HEK293 (cell line): ENCODE results near the gene ZEB2.
A peak's percentile ranks its signal among the peaks of the same experiment; 100 is the strongest.

ENCODE experiments used
- CTCF ChIA-PET: fragments of 350-600 bp; formaldehyde crosslinking; extraction: SDS; loops from one replicate; lab custom pipeline; 2021; ENCODE audit warnings: antibody characterized with exemption; lab: Yijun Ruan, JAX
- POLR2A ChIA-PET: fragments of 300-600 bp; formaldehyde crosslinking; extraction: SDS; loops from one replicate; lab custom pipeline; 2020; ENCODE audit warnings: antibody characterized with exemption, inconsistent platforms; lab: Yijun Ruan, JAX
- H3K27ac ChIP-seq: fragments of 200-500 bp; sonication (Bioruptor generic); 2 replicates; pipeline ENCODE4 v1.5.1; 2014; ENCODE audit warnings: low read depth, low read length, control low read depth, inconsistent platforms; ENCODE audit errors: extremely low read depth
- H3K36me3 ChIP-seq, 2 experiments: fragments of 200-500 bp in 1 of 2; sonication (Bioruptor generic) in 1 of 2; 1 replicate in 1 of 2; 2 replicates in 1 of 2; pipeline ENCODE4 v1.5.1; 2014 to 2017; ENCODE audit warnings: inconsistent platforms in 2 of 2, low read length in 2 of 2; ENCODE audit not compliant: control insufficient read depth in 2 of 2, insufficient read depth in 1 of 2
- H3K4me1 ChIP-seq: fragments of 200-500 bp; sonication (Bioruptor generic); 2 replicates; pipeline ENCODE4 v1.5.1; 2014; ENCODE audit warnings: mild to moderate bottlenecking, low read length, inconsistent platforms; ENCODE audit not compliant: control insufficient read depth, insufficient read depth
- H3K4me3 ChIP-seq: 2 replicates; pipeline ENCODE4 v1.5.1; 2011; ENCODE audit warnings: low read depth, mild to moderate bottlenecking, control low read depth, low read length, moderate library complexity
- H3K9me3 ChIP-seq: fragments of 200-500 bp; sonication (Bioruptor generic); 2 replicates; pipeline ENCODE4 v1.5.1; 2014; ENCODE audit warnings: low read depth, low read length, inconsistent platforms; ENCODE audit not compliant: control insufficient read depth, insufficient read depth
- KLF16 ChIP-seq: fragments of 450-650 bp; formaldehyde crosslinking; IDR thresholded peaks from 2 replicates; pipeline ENCODE4 v1.5.1; 2017; ENCODE audit warnings: missing biosample characterization, missing genetic modification characterization
- KLF9 ChIP-seq: fragments of 450-650 bp; formaldehyde crosslinking; IDR thresholded peaks from 2 replicates; pipeline ENCODE4 v1.5.1; 2016; ENCODE audit warnings: missing biosample characterization, missing genetic modification characterization, low read depth
- OSR2 ChIP-seq: fragments of 450-650 bp; formaldehyde crosslinking; IDR thresholded peaks from 2 replicates; pipeline ENCODE4 v1.5.1; 2016; ENCODE audit warnings: missing biosample characterization, missing genetic modification characterization
- PRDM1 ChIP-seq: fragments of 450-650 bp; formaldehyde crosslinking; IDR thresholded peaks from 2 replicates; pipeline ENCODE4; 2016; ENCODE audit warnings: missing biosample characterization, missing genetic modification characterization
- PRDM10 ChIP-seq: fragments of 450-650 bp; formaldehyde crosslinking; IDR thresholded peaks from 2 replicates; pipeline ENCODE4 v1.5.1; 2016; ENCODE audit warnings: missing biosample characterization, missing genetic modification characterization
- TRIM28 ChIP-seq: IDR thresholded peaks from 2 replicates; pipeline ENCODE4 v1.6.1; 2011; ENCODE audit warnings: low read length, control low read depth, borderline replicate concordance
- YY2 ChIP-seq: fragments of 450-650 bp; formaldehyde crosslinking; IDR thresholded peaks from 2 replicates; pipeline ENCODE4 v1.5.1; 2016; ENCODE audit warnings: missing biosample characterization, missing genetic modification characterization
- ZFP69B ChIP-seq: fragments of 450-650 bp; formaldehyde crosslinking; IDR thresholded peaks from 2 replicates; pipeline ENCODE4 v1.5.1; 2016; ENCODE audit warnings: missing biosample characterization, missing genetic modification characterization
- ZNF132 ChIP-seq: fragments of 450-650 bp; formaldehyde crosslinking; IDR thresholded peaks from 2 replicates; pipeline ENCODE4 v1.5.1; 2017; ENCODE audit warnings: missing biosample characterization, missing genetic modification characterization, borderline replicate concordance
- ZNF138 ChIP-seq: fragments of 450-650 bp; formaldehyde crosslinking; IDR thresholded peaks from 2 replicates; pipeline ENCODE4 v1.5.1; 2016; ENCODE audit warnings: missing biosample characterization, missing genetic modification characterization, borderline replicate concordance
- ZNF175 ChIP-seq: fragments of 450-650 bp; formaldehyde crosslinking; IDR thresholded peaks from 2 replicates; pipeline ENCODE4 v1.5.1; 2016; ENCODE audit warnings: missing biosample characterization, missing genetic modification characterization
- ZNF239 ChIP-seq: fragments of 450-650 bp; formaldehyde crosslinking; IDR thresholded peaks from 2 replicates; pipeline ENCODE4 v1.5.1; 2016; ENCODE audit warnings: missing biosample characterization, missing genetic modification characterization
- ZNF324 ChIP-seq: fragments of 450-650 bp; formaldehyde crosslinking; IDR thresholded peaks from 2 replicates; pipeline ENCODE4 v1.5.1; 2016; ENCODE audit warnings: missing biosample characterization, missing genetic modification characterization
- ZNF335 ChIP-seq: fragments of 450-650 bp; formaldehyde crosslinking; conservative IDR thresholded peaks from 2 replicates; pipeline ENCODE4 v1.5.1; 2016; ENCODE audit warnings: missing biosample characterization, missing genetic modification characterization
- ZNF48 ChIP-seq: fragments of 450-650 bp; formaldehyde crosslinking; IDR thresholded peaks from 2 replicates; pipeline ENCODE4 v1.5.1; 2016; ENCODE audit warnings: missing biosample characterization, missing genetic modification characterization
- ZNF510 ChIP-seq: fragments of 450-650 bp; formaldehyde crosslinking; IDR thresholded peaks from 2 replicates; pipeline ENCODE4 v1.5.1; 2018; ENCODE audit warnings: mild to moderate bottlenecking, missing genetic modification characterization, missing biosample characterization; ENCODE audit not compliant: insufficient replicate concordance
- ZNF585B ChIP-seq: fragments of 450-650 bp; formaldehyde crosslinking; IDR thresholded peaks from 2 replicates; pipeline ENCODE4 v1.5.1; 2016; ENCODE audit warnings: missing biosample characterization, missing genetic modification characterization
- ZNF660 ChIP-seq: fragments of 450-650 bp; IDR thresholded peaks from 2 replicates; pipeline ENCODE4 v1.5.1; 2018; ENCODE audit warnings: missing biosample characterization, mild to moderate bottlenecking, missing genetic modification characterization
- TF ChIP-seq, protein P1 (sequence below): fragments of 450-650 bp; formaldehyde crosslinking; IDR thresholded peaks from 2 replicates; pipeline ENCODE4 v1.5.1; 2016; ENCODE audit warnings: missing biosample characterization, missing genetic modification characterization, borderline replicate concordance
- TF ChIP-seq, protein P2 (sequence below): fragments of 450-650 bp; formaldehyde crosslinking; IDR thresholded peaks from 2 replicates; pipeline ENCODE4 v1.5.1; 2016; ENCODE audit warnings: missing biosample characterization, missing genetic modification characterization
- TF ChIP-seq, protein P3 (sequence below): fragments of 450-650 bp; IDR thresholded peaks from 2 replicates; pipeline ENCODE4 v1.5.1; 2018; ENCODE audit warnings: missing biosample characterization, missing genetic modification characterization
- TF ChIP-seq, protein P4 (sequence below): fragments of 450-650 bp; formaldehyde crosslinking; IDR thresholded peaks from 2 replicates; pipeline ENCODE4 v1.5.1; 2016; ENCODE audit warnings: missing biosample characterization, missing genetic modification characterization

Gene ZEB2

DNA sequence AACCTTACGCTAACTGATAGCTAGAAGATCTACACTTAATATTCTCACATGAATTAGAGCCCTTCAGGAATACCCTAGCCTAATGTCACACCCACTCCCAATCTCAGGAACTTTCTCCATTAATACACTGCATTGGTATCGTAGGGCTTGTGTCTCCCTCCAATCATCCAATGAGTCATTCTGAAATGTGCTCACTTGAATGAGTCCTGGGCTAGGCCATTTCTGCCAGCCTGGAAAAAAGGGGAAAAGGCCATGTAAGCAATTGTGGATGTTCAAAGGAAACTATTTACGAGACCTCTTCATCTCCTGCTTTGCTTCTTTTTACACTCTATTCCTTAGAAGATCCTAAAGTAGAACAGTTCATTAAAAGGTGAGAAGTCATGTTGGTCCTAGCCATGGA lies 18.8 kb downstream of the ZEB2 start (continued):
- peak; percentile 85 for TF ChIP-seq PRDM10 (tag by site-specific recombination)
- no peak for TF ChIP-seq ZNF510 (tag by site-specific recombination)
- 0 out of 2 replicates have a peak, but pooled peaks have one; percentile 55 for TF ChIP-seq ZNF660 (tag by site-specific recombination)
- TF ChIP-seq YY2, result no peak
- TF ChIP-seq, protein P1, sequence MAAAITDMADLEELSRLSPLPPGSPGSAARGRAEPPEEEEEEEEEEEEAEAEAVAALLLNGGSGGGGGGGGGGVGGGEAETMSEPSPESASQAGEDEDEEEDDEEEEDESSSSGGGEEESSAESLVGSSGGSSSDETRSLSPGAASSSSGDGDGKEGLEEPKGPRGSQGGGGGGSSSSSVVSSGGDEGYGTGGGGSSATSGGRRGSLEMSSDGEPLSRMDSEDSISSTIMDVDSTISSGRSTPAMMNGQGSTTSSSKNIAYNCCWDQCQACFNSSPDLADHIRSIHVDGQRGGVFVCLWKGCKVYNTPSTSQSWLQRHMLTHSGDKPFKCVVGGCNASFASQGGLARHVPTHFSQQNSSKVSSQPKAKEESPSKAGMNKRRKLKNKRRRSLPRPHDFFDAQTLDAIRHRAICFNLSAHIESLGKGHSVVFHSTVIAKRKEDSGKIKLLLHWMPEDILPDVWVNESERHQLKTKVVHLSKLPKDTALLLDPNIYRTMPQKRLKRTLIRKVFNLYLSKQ (tag by site-specific recombination), result no peak

DNA sequence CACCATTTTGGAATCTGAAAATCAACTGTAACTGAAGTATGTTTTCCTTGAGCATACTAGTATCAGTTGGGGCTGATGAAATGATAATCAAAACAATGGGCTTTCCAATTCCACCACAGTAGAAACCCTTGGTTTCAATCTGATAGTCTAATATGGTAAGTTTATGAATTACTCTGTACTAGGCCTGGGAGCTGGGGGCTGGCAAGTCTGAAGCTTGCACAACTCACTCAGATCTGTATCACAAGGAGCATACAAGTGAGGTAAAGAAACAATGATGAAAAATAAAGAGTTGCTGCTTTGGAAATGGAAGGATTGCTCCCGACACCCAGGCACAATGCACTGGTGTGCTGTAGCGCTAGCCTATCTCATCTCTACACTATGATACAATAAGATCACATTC lies 19.4 kb downstream of the ZEB2 start:
- ChIA-PET CTCF (interaction anchor here (0.7 kb wide), 1 partner anchor 217 kb away, joined by 4 read pairs; no protein-coding TSS in a partner anchor), POLR2A (no interaction called here)
- TF ChIP-seq, protein P2, sequence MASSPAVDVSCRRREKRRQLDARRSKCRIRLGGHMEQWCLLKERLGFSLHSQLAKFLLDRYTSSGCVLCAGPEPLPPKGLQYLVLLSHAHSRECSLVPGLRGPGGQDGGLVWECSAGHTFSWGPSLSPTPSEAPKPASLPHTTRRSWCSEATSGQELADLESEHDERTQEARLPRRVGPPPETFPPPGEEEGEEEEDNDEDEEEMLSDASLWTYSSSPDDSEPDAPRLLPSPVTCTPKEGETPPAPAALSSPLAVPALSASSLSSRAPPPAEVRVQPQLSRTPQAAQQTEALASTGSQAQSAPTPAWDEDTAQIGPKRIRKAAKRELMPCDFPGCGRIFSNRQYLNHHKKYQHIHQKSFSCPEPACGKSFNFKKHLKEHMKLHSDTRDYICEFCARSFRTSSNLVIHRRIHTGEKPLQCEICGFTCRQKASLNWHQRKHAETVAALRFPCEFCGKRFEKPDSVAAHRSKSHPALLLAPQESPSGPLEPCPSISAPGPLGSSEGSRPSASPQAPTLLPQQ (tag by site-specific recombination), result no peak
- TF ChIP-seq KLF16, result no peak
- no peak for TF ChIP-seq ZNF48 (tag by site-specific recombination)
- TF ChIP-seq, protein P3, sequence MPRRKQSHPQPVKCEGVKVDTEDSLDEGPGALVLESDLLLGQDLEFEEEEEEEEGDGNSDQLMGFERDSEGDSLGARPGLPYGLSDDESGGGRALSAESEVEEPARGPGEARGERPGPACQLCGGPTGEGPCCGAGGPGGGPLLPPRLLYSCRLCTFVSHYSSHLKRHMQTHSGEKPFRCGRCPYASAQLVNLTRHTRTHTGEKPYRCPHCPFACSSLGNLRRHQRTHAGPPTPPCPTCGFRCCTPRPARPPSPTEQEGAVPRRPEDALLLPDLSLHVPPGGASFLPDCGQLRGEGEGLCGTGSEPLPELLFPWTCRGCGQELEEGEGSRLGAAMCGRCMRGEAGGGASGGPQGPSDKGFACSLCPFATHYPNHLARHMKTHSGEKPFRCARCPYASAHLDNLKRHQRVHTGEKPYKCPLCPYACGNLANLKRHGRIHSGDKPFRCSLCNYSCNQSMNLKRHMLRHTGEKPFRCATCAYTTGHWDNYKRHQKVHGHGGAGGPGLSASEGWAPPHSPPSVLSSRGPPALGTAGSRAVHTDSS, result no peak
- TF ChIP-seq ZNF585B (tag by site-specific recombination), result no peak
- no peak for TF ChIP-seq KLF9 (tag by site-specific recombination)
- no peak for TF ChIP-seq ZNF324 (tag by site-specific recombination)
- Histone ChIP-seq H3K4me1 (peaks cover 29% of the 10 kb centered on the region), H3K36me3 (peaks cover 0 to 2% of the 10 kb centered on the region in 2 experiments; a peak in 1 of 3 replicates), H3K4me3 (no peak overlapping the region), H3K9me3 (no peaks in the 10 kb centered on the region), H3K27ac (no peak overlapping the region)

DNA sequence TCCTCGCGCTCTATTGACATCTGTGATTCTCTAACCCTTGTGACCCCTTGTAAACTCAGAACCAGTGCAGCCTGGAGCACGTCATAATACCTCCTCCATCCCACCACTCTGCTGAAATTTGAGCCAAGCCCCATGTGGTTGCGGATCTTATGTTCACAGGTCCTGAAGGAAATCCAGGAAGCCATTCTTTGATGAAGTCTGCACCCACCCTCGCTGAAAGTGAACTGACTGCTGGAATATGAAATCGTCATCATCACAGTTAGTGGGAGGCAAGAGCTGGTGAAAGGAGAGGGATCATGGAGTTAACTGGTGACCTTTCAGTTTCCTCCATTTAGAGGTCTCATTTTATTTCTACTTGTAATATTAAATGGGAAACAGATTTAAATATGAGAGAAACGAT lies 21.6 kb downstream of the ZEB2 start:
- no peak overlapping the region for H3K4me3 ChIP-seq
- no peak overlapping the region for H3K27ac ChIP-seq
- no peaks in the 10 kb centered on the region for H3K9me3 ChIP-seq
- ChIA-PET CTCF (interaction anchor here (0.6 kb wide), 1 partner anchor 87 kb away, joined by 3 read pairs; no protein-coding TSS in a partner anchor), POLR2A (no interaction called here)
- peaks cover 0 to 2% of the 10 kb centered on the region in 2 experiments; a peak in 1 of 3 replicates for H3K36me3 ChIP-seq
- peaks cover 10% of the 10 kb centered on the region; the same call in 1 of the 2 replicates for H3K4me1 ChIP-seq
- TF ChIP-seq ZNF175 (tag by site-specific recombination) (no peak), ZNF239 (tag by site-specific recombination) (no peak), ZNF335 (no peak), PRDM1 (tag by site-specific recombination) (no peak), ZNF324 (tag by site-specific recombination) (no peak), ZNF132 (tag by site-specific recombination) (no peak), ZNF138 (tag by site-specific recombination) (no peak), OSR2 (no peak), TRIM28 (no peak), ZFP69B (tag by site-specific recombination) (no peak)
- TF ChIP-seq, protein P4, sequence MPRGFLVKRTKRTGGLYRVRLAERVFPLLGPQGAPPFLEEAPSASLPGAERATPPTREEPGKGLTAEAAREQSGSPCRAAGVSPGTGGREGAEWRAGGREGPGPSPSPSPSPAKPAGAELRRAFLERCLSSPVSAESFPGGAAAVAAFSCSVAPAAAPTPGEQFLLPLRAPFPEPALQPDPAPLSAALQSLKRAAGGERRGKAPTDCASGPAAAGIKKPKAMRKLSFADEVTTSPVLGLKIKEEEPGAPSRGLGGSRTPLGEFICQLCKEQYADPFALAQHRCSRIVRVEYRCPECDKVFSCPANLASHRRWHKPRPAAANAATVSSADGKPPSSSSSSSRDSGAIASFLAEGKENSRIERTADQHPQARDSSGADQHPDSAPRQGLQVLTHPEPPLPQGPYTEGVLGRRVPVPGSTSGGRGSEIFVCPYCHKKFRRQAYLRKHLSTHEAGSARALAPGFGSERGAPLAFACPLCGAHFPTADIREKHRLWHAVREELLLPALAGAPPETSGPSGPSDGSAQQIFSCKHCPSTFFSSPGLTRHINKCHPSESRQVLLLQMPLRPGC (tag by site-specific recombination), result no peak
- TF ChIP-seq, protein P1 (tag by site-specific recombination), result no peak
